Keratinocyte (primary cell): ENCODE data around the gene RTL1. TPM values are rescaled to one million over a fixed set of nuclear protein-coding genes. Genes with fewer than 3 reads are reported as not detected.

ENCODE experiments used
- DNase-seq: peaks from one replicate; pipeline ENCODE4 v3.0.0-alpha.2; 2011; ENCODE audit warnings: low read depth, missing footprints, low spot score
- FAIRE-seq: peaks from 2 replicates; lab custom pipeline; 2011; peaks lifted over from hg19 to GRCh38; lab: Jason Lieb, UNC
- H2AFZ ChIP-seq: 2 replicates; pipeline ENCODE4 v1.6.0; 2012; ENCODE audit warnings: low read length, control low read depth, inconsistent platforms; ENCODE audit not compliant: control insufficient read depth
- H3K27ac ChIP-seq: 2 replicates; pipeline ENCODE4 v1.5.1; 2011; ENCODE audit warnings: low read length; ENCODE audit not compliant: control insufficient read depth, insufficient read depth
- H3K27me3 ChIP-seq: 3 replicates; pipeline ENCODE4 v1.6.0; 2011; ENCODE audit warnings: low read length; ENCODE audit not compliant: control insufficient read depth, insufficient read depth; ENCODE audit errors: extremely low read depth
- H3K36me3 ChIP-seq, 2 experiments: 2 replicates in 1 of 2; 3 replicates in 1 of 2; pipeline ENCODE4 v1.5.1; 2011; ENCODE audit warnings: low read length in 2 of 2, mild to moderate bottlenecking in 1 of 2; ENCODE audit not compliant: control insufficient read depth in 2 of 2, insufficient read depth in 2 of 2; ENCODE audit errors: extremely low read depth in 1 of 2
- H3K4me1 ChIP-seq: 3 replicates; pipeline ENCODE4 v1.5.1; 2011; ENCODE audit warnings: low read length; ENCODE audit not compliant: control insufficient read depth, insufficient read depth; ENCODE audit errors: extremely low read depth
- H3K4me2 ChIP-seq: 3 replicates; pipeline ENCODE4 v1.6.0; 2011; ENCODE audit warnings: low read depth, low read length; ENCODE audit not compliant: control insufficient read depth, insufficient read depth; ENCODE audit errors: extremely low read depth
- H3K4me3 ChIP-seq, 3 experiments: fragments of 200-600 bp in 1 of 3; sonication (generic) in 1 of 3; 2 replicates in 2 of 3; 3 replicates in 1 of 3; pipeline ENCODE4 v1.5.1; 2011 to 2016; ENCODE audit warnings: low read length in 3 of 3, mild to moderate bottlenecking in 3 of 3, control low read depth in 2 of 3, inconsistent platforms in 1 of 3, low read depth in 1 of 3, mixed read lengths in 1 of 3, mixed run types in 1 of 3, moderate library complexity in 1 of 3; ENCODE audit not compliant: control insufficient read depth in 2 of 3, insufficient read depth in 2 of 3; ENCODE audit errors: extremely low read depth in 1 of 3
- H3K79me2 ChIP-seq: 2 replicates; pipeline ENCODE4 v1.6.0; 2012; ENCODE audit warnings: low read length; ENCODE audit not compliant: control insufficient read depth, insufficient read depth
- H3K9ac ChIP-seq: 3 replicates; pipeline ENCODE4 v1.6.0; 2011; ENCODE audit warnings: low read length; ENCODE audit not compliant: control insufficient read depth, insufficient read depth; ENCODE audit errors: extremely low read depth
- H3K9me1 ChIP-seq: 3 replicates; pipeline ENCODE4 v1.6.0; 2011; ENCODE audit warnings: low read length; ENCODE audit not compliant: control insufficient read depth, insufficient read depth; ENCODE audit errors: extremely low read depth
- H3K9me3 ChIP-seq: 2 replicates; pipeline ENCODE4 v1.5.1; 2012; ENCODE audit warnings: low read depth, low read length; ENCODE audit not compliant: control insufficient read depth
- H4K20me1 ChIP-seq: 3 replicates; pipeline ENCODE4 v1.6.0; 2011; ENCODE audit warnings: low read length; ENCODE audit not compliant: control insufficient read depth, insufficient read depth; ENCODE audit errors: extremely low read depth
- CTCF ChIP-seq, 3 experiments: IDR thresholded peaks in 1 of 3; conservative IDR thresholded peaks in 1 of 3; optimal IDR thresholded peaks in 1 of 3; 2 replicates in 2 of 3; 3 replicates in 1 of 3; pipeline versions ENCODE3 to v1.5.1; 2011; ENCODE audit warnings: low read length in 3 of 3, mild to moderate bottlenecking in 3 of 3, moderate library complexity in 2 of 3, control low read depth in 1 of 3, inconsistent platforms in 1 of 3; ENCODE audit not compliant: insufficient read depth in 2 of 3; ENCODE audit errors: extremely low read depth in 1 of 3
- EZH2 ChIP-seq: IDR thresholded peaks from one replicate; pipeline ENCODE4 v1.6.1; 2012; ENCODE audit warnings: inconsistent platforms, mild to moderate bottlenecking, low read length, moderate library complexity
- dilution Hi-C: fragments of 300-500 bp; cut with MboI; formaldehyde crosslinking; loops from one replicate; pipeline ENCODE4 v1.7.0; 2020; ENCODE audit warnings: low sequenced_read_pairs; ENCODE audit not compliant: extremely low pct_ligation_motif_present
- polyA plus RNA-seq, 5 experiments: library from polyadenylated mRNA; depleted of rRNA in 3 of 5; stranded (reverse) in 3 of 5; stranded (forward) in 1 of 5; unstranded in 1 of 5; fragments of >200 nt; gene quantifications; 1 replicate in 1 of 5; 2 replicates in 3 of 5; 3 replicates in 1 of 5; pipeline versions ENCODE4 v1.2.1 to v1.2.3, GENCODE V29; 2011 to 2012; ENCODE audit warnings: missing spikeins in 2 of 5, low read depth in 1 of 5, low replicate concordance in 1 of 5
- small RNA-seq, 3 experiments: library from RNA; depleted of rRNA; stranded (forward); fragments of <200 nt; gene quantifications; one replicate each; pipeline ENCODE3, GENCODE V24; 2012; ENCODE audit warnings: low read depth in 3 of 3, low replicate concordance in 1 of 3; ENCODE audit not compliant: insufficient read length in 3 of 3

RTL1 gene
- polyA plus RNA-seq, 1 donor (not counting 4 experiments of a cell fraction or from before 2014, with no cell fraction given) = not detected

DNA sequence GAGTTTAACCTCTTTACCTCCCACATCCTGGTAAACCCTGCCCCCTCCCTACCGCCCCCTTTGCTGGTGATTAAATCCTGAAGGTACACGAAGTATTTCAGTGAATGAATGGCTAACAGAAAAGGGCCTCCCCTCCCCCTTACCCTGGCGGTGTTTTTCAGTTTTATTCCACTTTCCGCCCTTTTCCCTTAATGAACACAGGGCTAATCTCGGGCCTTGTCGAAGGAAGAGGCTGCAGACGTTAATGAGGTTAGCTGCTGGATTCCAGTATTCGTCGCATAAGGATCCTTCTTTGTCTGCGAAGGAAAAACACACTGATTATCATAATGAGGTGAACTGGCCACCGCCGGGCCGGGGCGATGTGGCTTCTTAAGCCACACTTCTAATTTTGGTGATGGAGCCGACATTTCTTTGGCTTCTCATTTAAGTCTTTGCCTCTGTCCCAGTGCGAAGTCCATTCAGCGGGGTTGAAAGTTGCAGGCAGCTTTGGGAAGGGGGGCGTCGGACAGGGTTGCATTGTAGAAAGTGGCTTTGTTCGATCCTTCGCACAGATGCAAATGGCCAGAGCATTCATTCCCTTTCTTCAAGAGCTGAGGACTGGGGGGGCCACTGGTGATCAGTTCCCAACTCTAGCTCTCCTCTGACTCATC, 71.1 kb downstream of the RTL1 start:
- H3K4me1 ChIP-seq = no peaks in the 10 kb centered on the region
- H3K9ac ChIP-seq = no peak overlapping the region
- H3K27ac ChIP-seq = no peak overlapping the region
- FAIRE-seq (no peak), DNase-seq (no peak)
- H3K9me1 ChIP-seq = no peaks in the 10 kb centered on the region
- no peaks in the 10 kb centered on the region for H3K79me2 ChIP-seq
- no peaks in the 10 kb centered on the region for H3K9me3 ChIP-seq
- H3K4me2 ChIP-seq = no peak overlapping the region
- peaks cover 6% of the 10 kb centered on the region for H3K27me3 ChIP-seq
- H3K4me3 ChIP-seq = no peak overlapping the region
- H2AFZ ChIP-seq = no peak overlapping the region
- TF ChIP-seq EZH2 = no peak
- no peak for TF ChIP-seq CTCF (optimal IDR thresholded peaks at IDR 0.05 in 1 of 3, IDR thresholded peaks at IDR 0.05 in 1 of 3, conservative IDR thresholded peaks at IDR 0.05 in 1 of 3; ENCODE audit: extremely low read depth in 1 of 3, insufficient read depth in 2 of 3, low read length in 3 of 3)
- dilution Hi-C loops = no loop called here
- H3K36me3 ChIP-seq = no peaks in the 10 kb centered on the region
- H4K20me1 ChIP-seq = no peaks in the 10 kb centered on the region

- Histone ChIP-seq H3K4me1 (no peaks in the 10 kb centered on the region), H3K27ac (no peak overlapping the region), H3K4me3 (no peak overlapping the region), H2AFZ (no peak overlapping the region), H3K36me3 (no peaks in the 10 kb centered on the region), H3K4me2 (no peak overlapping the region), H3K9me3 (no peaks in the 10 kb centered on the region), H3K79me2 (no peaks in the 10 kb centered on the region), H3K27me3 (peaks cover 20% of the 10 kb centered on the region), H3K9ac (no peak overlapping the region), H3K9me1 (no peaks in the 10 kb centered on the region), H4K20me1 (no peaks in the 10 kb centered on the region)
- FAIRE-seq (no peak), DNase-seq (no peak)
- dilution Hi-C loops = no loop called here
- TF ChIP-seq EZH2 (no peak), CTCF (optimal IDR thresholded peaks at IDR 0.05 in 1 of 3, IDR thresholded peaks at IDR 0.05 in 1 of 3, conservative IDR thresholded peaks at IDR 0.05 in 1 of 3; ENCODE audit: extremely low read depth in 1 of 3, insufficient read depth in 2 of 3, low read length in 3 of 3) (no peak)
These were observed 72.8 kb downstream of the RTL1 start for GRCh38 chr14:100830681-100831080.

Small RNA genes within 50 kb of the gene (small RNA-seq; reads per million reads assigned to genes)
- gene MIR127 (0 reads per million in 3 experiments), gene MIR136 (0 reads per million in 3 experiments), gene MIR337 (0.07 to 7.0 (median 0.50) reads per million in 3 experiments), gene MIR370 (0.07 to 4.0 (median 1.5) reads per million in 3 experiments), gene MIR431 (0 reads per million in 3 experiments), gene MIR432 (0 reads per million in 3 experiments), gene MIR433 (0 reads per million in 3 experiments), gene MIR493 (2.3 to 63.0 (median 26.4) reads per million in 3 experiments), gene RF02145 (0 reads per million in 3 experiments), gene SNORD112 (0 to 0.27 (median 0) reads per million in 3 experiments), gene SNORD113-1 (0 reads per million in 3 experiments), gene SNORD113-2 (0 reads per million in 3 experiments), gene SNORD113-3 (0 to 0.25 (median 0.07) reads per million in 3 experiments), gene SNORD113-4 (0 to 1.3 (median 1.0) reads per million in 3 experiments), gene SNORD113-5 (0.27 to 2.0 (median 0.33) reads per million in 3 experiments), gene SNORD113-6 (0 to 6.0 (median 2.8) reads per million in 3 experiments), gene SNORD113-7 (0.33 to 9.8 (median 1.2) reads per million in 3 experiments), gene SNORD113-8 (3.0 to 42.7 (median 3.2) reads per million in 3 experiments), gene SNORD113-9 (0.27 to 3.0 (median 0.33) reads per million in 3 experiments), gene SNORD114-1 (0.67 to 1.8 (median 1.3) reads per million in 3 experiments), gene SNORD114-2 (0 reads per million in 3 experiments), gene SNORD114-3 (0 to 0.25 (median 0.13) reads per million in 3 experiments)

Other genes starting within 250 kb of the RTL1 start
- gene DLK1, start 176.8 kb downstream of the RTL1 start, polyA plus RNA-seq = not detected in 3 replicates
- gene MEG3, start 77.6 kb downstream of the RTL1 start, polyA plus RNA-seq = 2.7 to 6.2 TPM (median 5.6 TPM) in 3 replicates